IPS-15b (cell line): ENCODE measurements around the gene AMIGO2.
"Not testable (repeated sequence)": the region's sequence is repeated elsewhere in the genome, so short reads cannot be mapped to it uniquely, and the experiment has no call there.

ENCODE experiments used
- H3K27me3 ChIP-seq: one replicate; pipeline ENCODE4 v1.6.1; 2013; ENCODE audit warnings: low read length; ENCODE audit not compliant: control insufficient read depth, insufficient read depth
- H3K36me3 ChIP-seq: one replicate; pipeline ENCODE4 v1.6.1; 2013; ENCODE audit warnings: low read length; ENCODE audit not compliant: control insufficient read depth, insufficient read depth
- H3K4me1 ChIP-seq: one replicate; pipeline ENCODE4 v1.6.1; 2013; ENCODE audit warnings: mild to moderate bottlenecking, low read length; ENCODE audit not compliant: control insufficient read depth, insufficient read depth
- H3K4me3 ChIP-seq: one replicate; pipeline ENCODE4 v1.5.1; 2013; ENCODE audit warnings: low read depth, low read length
- H3K9ac ChIP-seq: one replicate; pipeline ENCODE4 v1.6.1; 2013; ENCODE audit warnings: low read depth, mild to moderate bottlenecking, low read length
- H3K9me3 ChIP-seq: one replicate; pipeline ENCODE4 v1.6.1; 2013; ENCODE audit warnings: mild to moderate bottlenecking, low read length; ENCODE audit not compliant: control insufficient read depth, insufficient read depth

AMIGO2 gene, protein sequence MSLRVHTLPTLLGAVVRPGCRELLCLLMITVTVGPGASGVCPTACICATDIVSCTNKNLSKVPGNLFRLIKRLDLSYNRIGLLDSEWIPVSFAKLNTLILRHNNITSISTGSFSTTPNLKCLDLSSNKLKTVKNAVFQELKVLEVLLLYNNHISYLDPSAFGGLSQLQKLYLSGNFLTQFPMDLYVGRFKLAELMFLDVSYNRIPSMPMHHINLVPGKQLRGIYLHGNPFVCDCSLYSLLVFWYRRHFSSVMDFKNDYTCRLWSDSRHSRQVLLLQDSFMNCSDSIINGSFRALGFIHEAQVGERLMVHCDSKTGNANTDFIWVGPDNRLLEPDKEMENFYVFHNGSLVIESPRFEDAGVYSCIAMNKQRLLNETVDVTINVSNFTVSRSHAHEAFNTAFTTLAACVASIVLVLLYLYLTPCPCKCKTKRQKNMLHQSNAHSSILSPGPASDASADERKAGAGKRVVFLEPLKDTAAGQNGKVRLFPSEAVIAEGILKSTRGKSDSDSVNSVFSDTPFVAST

GRCh38 chr12:47079468-47079980 is at the start of gene AMIGO2, which contains the start of gene PCED1B:
Gene AMIGO2, minus strand, starts transcription at chr12:47079959. Its CDS starts 957 bp downstream, at chr12:47079002.
Gene PCED1B, plus strand, starts transcription at chr12:47079621. Its CDS starts 155,443 bp downstream, at chr12:47235064.
- Histone ChIP-seq H3K27me3 (peaks cover 38% of the 10 kb centered on the region), H3K9me3 (no peaks in the 10 kb centered on the region), H3K9ac (peak within 1 kb of the TSS; percentile 8), H3K4me1 (no peaks in the 10 kb centered on the region), H3K36me3 (no peaks in the 10 kb centered on the region), H3K4me3 (peak within 1 kb of the TSS; percentile 84)

- Histone ChIP-seq H3K9ac (no peak overlapping the region), H3K9me3 (no peaks in the 10 kb centered on the region), H3K4me3 (no peak overlapping the region), H3K27me3 (no peaks in the 10 kb centered on the region), H3K4me1 (no peaks in the 10 kb centered on the region), H3K36me3 (no peaks in the 10 kb centered on the region)
Observed at GRCh38 chr12:47126246-47126645, 46.5 kb upstream of the AMIGO2 start.

DNA sequence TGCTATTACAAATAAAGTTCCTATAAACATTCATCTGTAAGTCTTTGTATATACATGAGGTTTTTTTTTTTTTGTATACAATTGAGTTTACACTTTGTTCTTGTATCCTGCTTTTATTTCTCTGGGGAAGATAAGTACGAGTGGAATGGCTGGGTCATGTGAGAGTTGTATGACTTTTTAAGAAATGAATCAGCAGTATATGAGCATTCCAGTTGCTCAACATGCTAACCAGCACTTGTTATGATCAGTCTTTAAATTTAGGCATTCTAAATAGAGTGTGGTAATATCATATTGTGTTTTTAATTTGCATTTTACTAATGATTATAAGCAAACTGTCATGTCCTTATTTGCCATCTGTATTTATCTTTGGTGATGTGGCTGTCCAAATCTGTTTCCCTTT is 44.7 kb upstream of the AMIGO2 start:
- H3K9ac ChIP-seq: no peak overlapping the region
- H3K4me3 ChIP-seq: no peak overlapping the region
- no peaks in the 10 kb centered on the region for H3K9me3 ChIP-seq
- H3K36me3 ChIP-seq: no peaks in the 10 kb centered on the region
- H3K4me1 ChIP-seq: no peaks in the 10 kb centered on the region
- no peaks in the 10 kb centered on the region for H3K27me3 ChIP-seq

- Histone ChIP-seq H3K36me3 (no peaks in the 10 kb centered on the region), H3K4me1 (no peaks in the 10 kb centered on the region), H3K9me3 (no peaks in the 10 kb centered on the region), H3K9ac (no peak overlapping the region), H3K4me3 (no peak overlapping the region), H3K27me3 (no peaks in the 10 kb centered on the region)
Observed at GRCh38 chr12:47123730-47124129, 44.0 kb upstream of the AMIGO2 start.

DNA sequence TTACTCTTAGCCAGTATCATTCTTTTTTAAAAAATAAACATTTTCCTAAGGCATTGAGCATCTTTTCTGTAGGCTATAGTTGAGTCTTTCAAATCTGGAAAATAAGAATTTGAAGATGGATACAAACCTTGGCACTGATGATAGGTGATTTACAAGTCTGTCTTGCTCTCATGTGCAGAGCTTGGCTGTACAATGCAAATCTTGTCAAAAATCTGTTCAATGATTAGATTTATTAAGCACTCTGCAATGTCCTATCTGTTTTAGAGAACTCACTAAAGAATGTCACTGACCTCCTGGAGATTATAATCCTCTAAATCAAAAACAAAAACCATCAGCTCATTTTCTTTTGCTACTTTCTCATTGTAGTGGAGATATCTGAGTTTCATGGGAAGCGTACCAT is 42.8 kb upstream of the AMIGO2 start:
- no peak overlapping the region for H3K9ac ChIP-seq
- no peaks in the 10 kb centered on the region for H3K4me1 ChIP-seq
- no peaks in the 10 kb centered on the region for H3K9me3 ChIP-seq
- H3K27me3 ChIP-seq: no peaks in the 10 kb centered on the region
- no peaks in the 10 kb centered on the region for H3K36me3 ChIP-seq
- H3K4me3 ChIP-seq: no peak overlapping the region

- Histone ChIP-seq H3K27me3 (no peaks in the 10 kb centered on the region), H3K9ac (no peak overlapping the region), H3K4me3 (no peak overlapping the region), H3K36me3 (no peaks in the 10 kb centered on the region), H3K4me1 (no peaks in the 10 kb centered on the region), H3K9me3 (no peaks in the 10 kb centered on the region)
Observed at GRCh38 chr12:47121146-47121545, 41.4 kb upstream of the AMIGO2 start.

GRCh38 chr12:47120736-47121135 is 41.0 kb upstream of the AMIGO2 start:
- H3K9ac ChIP-seq: no peak overlapping the region
- H3K4me1 ChIP-seq: no peaks in the 10 kb centered on the region
- H3K9me3 ChIP-seq: no peaks in the 10 kb centered on the region
- no peak overlapping the region for H3K4me3 ChIP-seq
- H3K27me3 ChIP-seq: no peaks in the 10 kb centered on the region
- no peaks in the 10 kb centered on the region for H3K36me3 ChIP-seq

- not testable (repeated sequence) for H3K9me3 ChIP-seq, H3K36me3 ChIP-seq, H3K4me3 ChIP-seq, H3K27me3 ChIP-seq, H3K4me1 ChIP-seq, H3K9ac ChIP-seq
Observed at GRCh38 chr12:47117305-47117704, 37.5 kb upstream of the AMIGO2 start.

- Histone ChIP-seq H3K4me3 (no peak overlapping the region), H3K9ac (no peak overlapping the region), H3K9me3 (no peaks in the 10 kb centered on the region), H3K36me3 (no peaks in the 10 kb centered on the region), H3K4me1 (no peaks in the 10 kb centered on the region), H3K27me3 (no peaks in the 10 kb centered on the region)
Observed at GRCh38 chr12:47114481-47114892, 34.7 kb upstream of the AMIGO2 start.

GRCh38 chr12:47112679-47113078 is 32.9 kb upstream of the AMIGO2 start:
- H3K4me3 ChIP-seq: no peak overlapping the region
- H3K36me3 ChIP-seq: no peaks in the 10 kb centered on the region
- H3K27me3 ChIP-seq: no peaks in the 10 kb centered on the region
- H3K9me3 ChIP-seq: no peaks in the 10 kb centered on the region
- no peaks in the 10 kb centered on the region for H3K4me1 ChIP-seq
- H3K9ac ChIP-seq: no peak overlapping the region

GRCh38 chr12:47111854-47112253 is 32.1 kb upstream of the AMIGO2 start:
- no peaks in the 10 kb centered on the region for H3K9me3 ChIP-seq
- no peak overlapping the region for H3K4me3 ChIP-seq
- H3K27me3 ChIP-seq: no peaks in the 10 kb centered on the region
- no peak overlapping the region for H3K9ac ChIP-seq
- no peaks in the 10 kb centered on the region for H3K4me1 ChIP-seq
- no peaks in the 10 kb centered on the region for H3K36me3 ChIP-seq

- Histone ChIP-seq H3K27me3 (no peaks in the 10 kb centered on the region), H3K4me1 (no peaks in the 10 kb centered on the region), H3K9me3 (no peaks in the 10 kb centered on the region), H3K4me3 (no peak overlapping the region), H3K36me3 (no peaks in the 10 kb centered on the region), H3K9ac (no peak overlapping the region)
Observed at GRCh38 chr12:47111392-47111778, 31.6 kb upstream of the AMIGO2 start.
